Measurements from ENCODE around the gene SLC9A9. TPM values are rescaled to one million over a fixed set of nuclear protein-coding genes. Genes with fewer than 3 reads are reported as not detected.

SLC9A9 gene
- total RNA-seq, 1 donor from 2014 or later, result 16.0 TPM

DNA sequence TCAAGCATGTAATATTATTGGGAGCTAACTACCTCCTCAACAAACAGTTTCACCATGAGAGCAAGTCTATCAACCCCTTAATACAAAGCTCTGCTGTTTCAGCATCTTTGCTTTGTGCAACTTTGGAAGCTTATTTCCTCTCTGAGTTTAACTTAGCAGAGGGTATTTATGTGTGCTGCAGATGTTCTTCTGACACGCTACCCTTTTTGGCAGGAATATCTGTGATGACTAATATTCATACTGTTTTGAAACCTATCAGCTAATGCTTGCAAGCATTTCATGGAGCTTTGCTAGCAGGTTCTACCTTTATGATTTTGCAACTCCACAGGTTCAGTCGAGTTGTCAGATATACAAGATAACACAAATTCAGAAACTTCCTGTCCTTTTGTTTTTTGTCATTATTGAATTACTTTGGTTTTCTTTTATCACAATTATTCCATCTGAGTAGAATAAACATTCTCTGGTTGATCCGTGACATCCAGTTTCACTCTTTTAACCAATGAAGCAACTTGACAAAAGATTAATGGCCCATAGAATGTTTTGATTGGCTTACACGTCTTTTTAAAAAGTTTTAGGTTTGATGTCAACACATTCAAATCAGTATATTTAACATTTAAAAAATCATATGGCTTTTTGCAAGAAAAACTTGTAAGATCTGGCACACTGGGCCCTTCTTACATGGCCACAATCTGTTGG, 1.7 kb upstream of the SLC9A9 start:
- intact Hi-C loops (cut with DNase I), result no loop called here
- DNase-seq (ENCODE audit: low spot score) (no peak), ATAC-seq (peak; percentile 77)

DNA sequence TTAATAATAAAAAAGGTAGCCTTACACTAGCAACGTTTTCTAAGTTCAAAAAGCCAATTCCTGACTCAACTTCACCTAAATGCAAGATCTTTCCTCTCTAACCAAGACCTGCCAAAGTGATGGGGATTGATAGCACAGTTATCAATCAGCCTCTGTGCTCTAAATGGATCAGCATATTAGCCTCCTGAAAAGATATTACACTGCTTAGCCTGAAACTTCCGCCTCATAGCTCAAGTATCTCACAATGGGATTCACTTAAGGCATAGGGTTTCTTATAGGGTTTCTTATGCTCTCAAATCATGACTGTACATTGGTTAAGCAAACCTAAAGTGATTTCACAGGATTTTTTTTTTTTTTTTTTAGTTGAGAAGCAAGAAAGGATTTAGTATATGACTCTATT, 436 bp upstream of the SLC9A9 start:
- ATAC-seq (no peak), DNase-seq (ENCODE audit: low spot score) (no peak)
- intact Hi-C loops (cut with DNase I), result no loop called here

GRCh38 chr3:143843587-143843986, 4.7 kb downstream of the SLC9A9 start:
- intact Hi-C loops (cut with DNase I), result no loop called here
- ATAC-seq (no peak), DNase-seq (ENCODE audit: low spot score) (no peak)

- intact Hi-C loops (cut with DNase I), result no loop called here
- ATAC-seq (no peak), DNase-seq (ENCODE audit: low spot score) (no peak)
Measured at GRCh38 chr3:143840636-143841035, 7.6 kb downstream of the SLC9A9 start.

- intact Hi-C loops (cut with DNase I), result no loop called here
- ATAC-seq (no peak), DNase-seq (ENCODE audit: low spot score) (no peak)
Measured at GRCh38 chr3:143839980-143840379, 8.3 kb downstream of the SLC9A9 start.

DNA sequence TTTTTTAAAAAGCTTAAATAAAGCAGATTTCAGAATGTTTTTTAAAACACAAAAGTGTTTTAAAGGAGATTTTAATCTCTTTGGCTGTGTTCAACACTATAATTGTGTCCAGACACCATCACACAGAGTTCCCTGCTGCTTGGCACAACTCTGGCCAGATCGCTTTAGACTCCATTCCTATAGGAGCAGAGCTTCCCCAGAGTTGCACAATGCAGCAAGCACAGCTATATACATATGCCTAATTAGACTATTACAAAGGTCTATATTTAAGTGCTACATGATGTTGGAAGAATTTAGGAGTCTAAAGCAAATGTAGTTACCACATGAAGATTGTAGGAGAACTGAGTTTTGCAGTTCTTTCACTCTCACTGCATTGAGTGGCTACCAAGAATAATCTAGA, 11.2 kb downstream of the SLC9A9 start:
- intact Hi-C loops (cut with DNase I), result no loop called here
- ATAC-seq, result no peak
- DNase-seq (ENCODE audit: low spot score), result no peak

- intact Hi-C loops (cut with DNase I), result no loop called here
- DNase-seq (ENCODE audit: low spot score) (no peak), ATAC-seq (no peak)
Measured at GRCh38 chr3:143835312-143835711, 13.0 kb downstream of the SLC9A9 start.

- DNase-seq (ENCODE audit: low spot score), result no peak
- intact Hi-C loops (cut with DNase I), result no loop called here
Measured at GRCh38 chr3:143832433-143832832, 15.8 kb downstream of the SLC9A9 start.

DNA sequence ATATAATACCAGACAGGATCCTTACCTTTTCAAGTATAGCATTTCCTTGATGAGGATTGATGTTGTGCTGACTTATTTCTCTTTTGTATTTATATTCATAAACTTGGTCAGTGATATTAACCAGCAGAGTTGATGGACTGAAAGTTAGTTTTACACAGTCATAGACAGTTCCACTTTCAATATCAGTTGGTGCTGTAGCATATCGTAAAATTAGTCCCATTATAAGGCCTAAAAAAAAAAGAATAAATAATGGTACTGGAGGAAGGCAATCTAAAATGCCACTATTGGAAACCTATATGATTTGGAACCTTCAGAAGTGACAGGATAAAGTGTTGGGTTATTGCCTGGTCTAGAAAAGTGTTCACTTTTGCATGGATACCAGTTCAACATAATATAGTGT, 16.3 kb downstream of the SLC9A9 start:
- DNase-seq (ENCODE audit: low spot score), result no peak
- intact Hi-C loops (cut with DNase I), result no loop called here
- ATAC-seq, result no peak

More at GRCh38 chr3:143832433-143832832, 15.8 kb downstream of the SLC9A9 start:
- ATAC-seq, result no peak

DNA sequence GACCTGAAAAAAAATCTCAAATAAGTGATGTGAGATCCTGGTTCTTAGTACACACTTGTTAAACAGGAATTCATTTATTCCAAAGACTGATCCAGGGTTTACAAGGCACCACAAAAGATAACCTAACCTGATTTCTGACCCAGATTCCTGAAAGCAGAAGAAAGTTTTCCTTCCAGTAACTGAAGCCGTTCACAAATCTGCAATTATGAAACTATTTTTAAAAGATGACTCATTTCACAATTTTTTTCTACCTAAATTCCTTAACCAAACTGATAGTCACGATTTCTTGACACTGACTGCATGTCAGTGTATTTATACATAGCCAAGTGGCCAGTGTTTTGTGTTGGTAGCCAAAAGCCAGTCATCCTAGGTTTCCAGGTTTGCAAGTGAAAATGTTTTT, 17.1 kb downstream of the SLC9A9 start:
- ATAC-seq (peak; percentile 25), DNase-seq (ENCODE audit: low spot score) (no peak)
- intact Hi-C loops (cut with DNase I), result no loop called here

- intact Hi-C loops (cut with DNase I), result no loop called here
- ATAC-seq, result no peak
- DNase-seq (ENCODE audit: low spot score), result no peak
Measured at GRCh38 chr3:143830786-143831185, 17.5 kb downstream of the SLC9A9 start.

DNA sequence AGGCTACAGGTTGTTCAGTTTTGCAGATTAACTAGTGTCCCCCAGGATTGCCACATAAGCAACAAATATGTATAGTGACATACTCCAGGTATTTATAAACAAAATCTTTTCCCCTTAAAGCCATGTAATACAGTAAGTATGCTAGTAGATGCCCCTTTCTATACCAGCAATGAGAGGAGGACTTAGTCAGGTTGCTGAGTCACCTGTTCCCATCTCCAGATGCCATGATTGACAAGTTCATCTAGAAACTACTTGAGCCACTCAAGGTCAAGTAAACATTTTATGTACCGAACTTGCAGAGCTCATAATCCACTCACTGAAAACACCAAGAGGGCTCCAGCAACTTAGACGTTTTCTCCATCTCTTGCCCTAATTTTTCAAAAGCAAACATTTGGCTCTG, 18.2 kb downstream of the SLC9A9 start:
- intact Hi-C loops (cut with DNase I), result no loop called here
- ATAC-seq, result no peak
- no peak for DNase-seq (ENCODE audit: low spot score)

DNA sequence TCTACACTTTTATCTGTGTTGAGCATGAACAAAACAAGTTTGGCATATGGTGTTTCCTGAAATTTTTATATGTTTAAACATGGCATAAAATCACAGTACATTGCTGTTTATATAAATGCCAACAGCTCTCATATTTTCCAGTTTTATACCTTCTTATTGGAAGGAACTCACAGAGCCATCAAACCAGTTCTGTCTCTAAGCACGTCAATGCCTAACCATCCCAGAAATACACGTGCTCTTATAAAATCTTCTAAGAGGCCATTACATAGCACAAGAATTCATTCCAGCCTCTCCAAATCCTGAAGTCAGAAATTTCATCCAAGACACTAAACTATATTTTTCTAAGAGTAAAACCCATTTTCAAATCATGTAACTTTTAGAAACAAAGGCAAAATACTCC, 20.8 kb downstream of the SLC9A9 start:
- intact Hi-C loops (cut with DNase I), result no loop called here
- DNase-seq (ENCODE audit: low spot score), result no peak
- no peak for ATAC-seq

GRCh38 chr3:143826296-143826695, 22.0 kb downstream of the SLC9A9 start:
- intact Hi-C loops (cut with DNase I), result no loop called here
- DNase-seq (ENCODE audit: low spot score) (no peak), ATAC-seq (peak; percentile 76)

DNA sequence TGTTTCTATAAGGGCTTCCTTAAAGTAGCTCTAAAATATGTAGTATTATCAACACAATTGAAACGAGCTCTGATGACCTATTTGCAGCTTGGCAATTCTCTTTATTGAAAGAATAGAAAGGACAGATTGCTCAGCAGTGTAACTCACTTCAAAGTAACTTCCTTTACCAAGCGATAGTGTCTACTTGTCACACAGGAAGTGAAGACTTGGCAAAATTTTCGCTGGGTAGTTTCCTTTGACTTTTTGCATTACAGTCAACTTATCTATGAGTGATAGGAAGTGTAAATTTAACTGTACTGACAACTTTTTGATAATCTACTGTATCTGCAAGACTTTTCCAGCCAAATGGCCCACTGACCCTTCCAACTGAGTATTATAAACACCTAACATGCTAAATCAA, 22.8 kb downstream of the SLC9A9 start:
- ATAC-seq (peak; percentile 59), DNase-seq (ENCODE audit: low spot score) (no peak)
- intact Hi-C loops (cut with DNase I), result no loop called here

DNA sequence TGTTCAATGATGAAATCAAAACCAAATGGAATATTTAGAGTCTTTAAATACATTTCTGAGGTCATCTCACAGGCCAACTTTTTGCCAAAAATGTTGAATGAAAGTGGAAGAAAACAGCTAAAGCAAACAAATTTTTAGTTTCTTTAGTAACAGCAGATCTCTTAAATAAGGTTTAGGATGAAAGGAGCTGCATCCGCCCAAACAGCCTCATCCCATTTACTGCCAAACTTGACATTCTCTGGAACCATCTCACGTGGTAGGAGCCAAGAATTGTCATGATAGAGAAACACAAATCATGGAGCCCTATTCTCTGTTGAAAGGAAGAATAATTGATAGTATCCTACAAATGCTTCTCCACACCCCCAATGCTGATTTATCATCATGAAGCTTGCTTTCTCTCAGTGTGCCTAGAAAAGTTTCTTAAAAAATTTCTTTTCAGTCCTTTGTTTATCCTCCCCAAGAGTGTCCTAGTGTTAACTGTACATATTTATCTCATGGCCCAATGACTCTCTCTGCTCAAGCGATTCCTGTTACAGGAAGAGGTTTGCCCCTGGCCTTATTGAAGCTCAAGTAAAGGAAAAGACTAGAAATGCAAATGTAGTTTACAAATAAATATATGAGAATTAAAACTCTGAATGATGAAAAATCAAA, 23.4 kb downstream of the SLC9A9 start:
- DNase-seq (ENCODE audit: low spot score), result no peak
- ATAC-seq, result no peak
- intact Hi-C loops (cut with DNase I), result no loop called here

DNA sequence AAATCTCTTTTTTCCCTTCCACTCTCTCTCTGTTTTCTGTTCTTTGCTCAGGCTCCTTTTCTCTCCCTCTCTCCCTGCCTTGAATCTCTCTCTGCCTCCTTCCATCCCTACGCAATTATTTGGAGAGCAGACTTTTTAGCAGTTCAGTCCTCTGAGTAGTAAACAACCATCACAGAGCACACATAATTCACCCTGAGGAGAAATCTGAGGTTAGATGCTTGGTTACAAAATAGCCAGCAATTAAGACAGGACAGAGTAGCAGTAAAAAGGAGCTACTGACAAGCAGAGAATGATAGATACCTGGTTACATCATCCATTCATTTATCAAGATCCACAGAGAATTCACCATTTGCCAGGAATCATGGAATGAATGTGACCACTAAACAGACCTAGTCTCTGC, 25.5 kb downstream of the SLC9A9 start:
- intact Hi-C loops (cut with DNase I), result no loop called here
- DNase-seq (ENCODE audit: low spot score) (no peak), ATAC-seq (no peak)

DNA sequence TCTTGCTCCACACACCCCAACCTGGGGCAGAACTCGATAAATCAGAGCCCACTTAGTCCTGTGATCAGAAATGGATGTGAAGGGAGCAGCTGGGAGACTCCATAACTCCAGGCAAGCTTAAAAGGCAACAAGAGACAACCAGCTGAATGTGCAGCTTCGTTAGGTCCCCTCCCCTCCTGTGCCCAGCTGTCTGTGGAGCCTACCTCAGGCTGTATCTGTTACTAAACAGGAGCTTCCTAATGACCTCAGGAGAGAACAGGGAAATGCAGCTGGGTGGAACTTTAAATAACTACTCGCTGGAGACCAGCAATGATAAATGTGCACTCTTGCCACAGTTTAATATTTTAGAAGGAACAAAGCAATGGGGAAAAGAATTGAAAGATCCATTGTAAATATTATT, 25.9 kb downstream of the SLC9A9 start:
- intact Hi-C loops (cut with DNase I), result no loop called here
- ATAC-seq (no peak), DNase-seq (ENCODE audit: low spot score) (no peak)

DNA sequence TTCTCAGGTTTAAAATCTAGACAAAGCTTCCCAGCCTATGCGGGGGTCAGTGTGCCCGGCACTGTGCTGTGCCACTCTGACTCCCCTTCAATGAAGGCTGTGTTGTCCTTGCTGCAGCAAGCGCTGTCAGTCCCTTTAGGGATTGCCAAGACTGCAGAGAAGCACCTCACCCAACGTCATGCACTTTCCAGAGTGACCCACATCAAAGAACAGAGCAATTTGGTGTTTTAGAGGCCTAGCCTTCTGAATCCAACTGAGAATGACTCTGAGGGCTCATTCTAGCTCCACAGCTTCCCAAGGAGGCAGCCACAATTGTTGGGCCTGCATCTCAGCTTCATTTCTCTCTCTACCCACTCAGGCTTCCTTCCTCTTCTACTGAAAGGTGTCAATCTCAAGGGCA, 26.4 kb downstream of the SLC9A9 start:
- DNase-seq (ENCODE audit: low spot score) (no peak), ATAC-seq (no peak)
- intact Hi-C loops (cut with DNase I), result no loop called here

GRCh38 chr3:143820466-143821221, 27.6 kb downstream of the SLC9A9 start:
- intact Hi-C loops (cut with DNase I), result no loop called here
- DNase-seq (ENCODE audit: low spot score) (no peak), ATAC-seq (no peak)

Data from sciatic nerve (tissue), 2 donors.